A673 (cell line): ENCODE results near the gene TMEM18.

Source experiments
- CTCF ChIP-seq: fragments of 300-800, 200-600 bp; sonication (generic); conservative IDR thresholded peaks from 2 replicates; pipeline ENCODE4 v1.5.1; 2017; ENCODE audit warnings: low read depth, mild to moderate bottlenecking, antibody characterized with exemption, low read length, moderate library complexity, mixed read lengths
- EZH2 ChIP-seq: fragments of 200-600 bp; sonication (generic); IDR thresholded peaks from 2 replicates; pipeline ENCODE4 v1.6.1; 2017; ENCODE audit warnings: borderline replicate concordance, low read depth, mild to moderate bottlenecking, mixed read lengths, antibody characterized with exemption, low read length; ENCODE audit not compliant: poor library complexity, severe bottlenecking

- TF ChIP-seq CTCF (no peak), EZH2 (no peak)
Measured at GRCh38 chr2:666441-666840, 10.8 kb downstream of the TMEM18 start.
